C4-2B (cell line): ENCODE measurements around the gene PBX1.

Experiments used
- CTCF ChIP-seq: fragments of 450-650 bp; conservative IDR thresholded peaks from 2 replicates; pipeline ENCODE4 v1.5.1; 2017; ENCODE audit warnings: mild to moderate bottlenecking
- ZFX ChIP-seq: fragments of 450-650 bp; IDR thresholded peaks from 2 replicates; pipeline ENCODE4 v1.6.1; 2017

DNA sequence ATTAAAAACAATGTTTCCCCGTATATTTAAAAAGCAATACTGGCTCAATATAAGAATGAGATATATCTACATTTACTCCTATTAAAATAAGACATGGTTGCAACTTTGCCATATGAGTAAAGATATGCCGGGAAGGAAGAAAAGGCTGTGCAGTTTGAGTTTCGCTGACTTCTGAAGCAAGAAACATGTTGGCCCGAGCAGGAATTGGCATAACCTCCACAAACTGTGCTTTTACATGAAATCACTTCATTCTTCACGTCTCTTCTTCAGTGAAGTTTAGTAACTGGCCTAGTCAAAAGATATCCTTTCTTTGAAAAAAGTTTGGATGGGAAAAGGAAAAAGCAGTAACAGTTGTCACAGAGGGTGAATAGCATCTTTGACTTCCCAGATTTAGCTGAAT lies 342.0 kb downstream of the PBX1 start:
- TF ChIP-seq CTCF (no peak), ZFX (no peak)
